Osteoblast (primary cell): ENCODE measurements around the gene PLA2G4B. TPM values are rescaled to one million over a fixed set of nuclear protein-coding genes. Genes with fewer than 3 reads are reported as not detected.
A peak's percentile ranks its signal among the peaks of the same experiment; 100 is the strongest.

Experiments used
- DNase-seq: peaks from one replicate; pipeline ENCODE4 v3.0.0; 2011; ENCODE audit warnings: low spot score, mixed read lengths; ENCODE audit not compliant: insufficient read length; ENCODE audit errors: missing footprints
- H2AFZ ChIP-seq: 2 replicates; pipeline ENCODE4 v1.6.0; 2011; ENCODE audit warnings: mild to moderate bottlenecking, low read length
- H3K27ac ChIP-seq: 2 replicates; pipeline ENCODE4 v1.5.1; 2011; ENCODE audit warnings: mild to moderate bottlenecking, low read depth, low read length, moderate library complexity
- H3K27me3 ChIP-seq: 2 replicates; pipeline ENCODE4 v1.6.0; 2012; ENCODE audit warnings: mild to moderate bottlenecking, control low read depth, inconsistent platforms, low read length, moderate library complexity; ENCODE audit not compliant: insufficient read depth
- H3K36me3 ChIP-seq: 2 replicates; pipeline ENCODE4 v1.5.1; 2011; ENCODE audit warnings: mild to moderate bottlenecking, low read length, control low read depth, moderate library complexity; ENCODE audit not compliant: insufficient read depth
- H3K4me1 ChIP-seq: 2 replicates; pipeline ENCODE4 v1.5.1; 2011; ENCODE audit warnings: mild to moderate bottlenecking, low read length, control low read depth, moderate library complexity; ENCODE audit not compliant: insufficient read depth
- H3K4me2 ChIP-seq: 2 replicates; pipeline ENCODE4 v1.6.0; 2011; ENCODE audit warnings: mild to moderate bottlenecking, low read length; ENCODE audit not compliant: insufficient read depth
- H3K4me3 ChIP-seq: fragments of 200-600 bp; sonication (generic); 3 replicates; pipeline ENCODE4 v1.5.1; 2012; ENCODE audit warnings: mild to moderate bottlenecking, low read length, inconsistent platforms; ENCODE audit not compliant: insufficient read depth
- H3K79me2 ChIP-seq: 2 replicates; pipeline ENCODE4 v1.6.0; 2012; ENCODE audit warnings: mild to moderate bottlenecking, low read length, control low read depth, inconsistent platforms; ENCODE audit not compliant: insufficient read depth
- H3K9me3 ChIP-seq: 2 replicates; pipeline ENCODE4 v1.5.1; 2011; ENCODE audit warnings: low read depth, low read length, control low read depth
- H4K20me1 ChIP-seq: 2 replicates; pipeline ENCODE4 v1.6.0; 2012; ENCODE audit warnings: mild to moderate bottlenecking, low read length, control low read depth; ENCODE audit not compliant: insufficient read depth
- CTCF ChIP-seq: IDR thresholded peaks from 2 replicates; pipeline ENCODE4 v1.5.1; 2011; ENCODE audit warnings: mild to moderate bottlenecking, low read depth, low read length, moderate library complexity; ENCODE audit errors: extremely low read depth
- total RNA-seq: library from RNA; depleted of rRNA; stranded (reverse); fragments of >200 nt; gene quantifications from 2 replicates; pipeline ENCODE4 v1.2.3, GENCODE V29; 2012

PLA2G4B gene
- total RNA-seq, 1 donor: 0.72 TPM

- H3K79me2 ChIP-seq: no peaks in the 10 kb centered on the region
- peak overlapping the region; percentile 70 for H3K4me2 ChIP-seq
- peak overlapping the region; percentile 45 for H3K4me3 ChIP-seq
- H3K9me3 ChIP-seq: no peaks in the 10 kb centered on the region
- DNase-seq: peak; percentile 100
- no peak for TF ChIP-seq CTCF
- peaks cover 11% of the 10 kb centered on the region for H3K36me3 ChIP-seq
- peak overlapping the region; percentile 62 for H2AFZ ChIP-seq
- H3K27me3 ChIP-seq: no peaks in the 10 kb centered on the region
- no peak overlapping the region for H3K27ac ChIP-seq
- H4K20me1 ChIP-seq: no peaks in the 10 kb centered on the region
- H3K4me1 ChIP-seq: peaks cover 13% of the 10 kb centered on the region
Observed at GRCh38 chr15:41894791-41895463, 56.3 kb downstream of the PLA2G4B start.

GRCh38 chr15:41895491-41895890, 56.8 kb downstream of the PLA2G4B start:
- Histone ChIP-seq H4K20me1 (no peaks in the 10 kb centered on the region), H3K4me1 (peaks cover 13% of the 10 kb centered on the region), H2AFZ (no peak overlapping the region), H3K27ac (no peak overlapping the region), H3K79me2 (no peaks in the 10 kb centered on the region), H3K9me3 (no peaks in the 10 kb centered on the region), H3K4me2 (no peak overlapping the region), H3K4me3 (no peak overlapping the region), H3K27me3 (no peaks in the 10 kb centered on the region), H3K36me3 (peaks cover 11% of the 10 kb centered on the region)
- DNase-seq: no peak
- no peak for TF ChIP-seq CTCF

GRCh38 chr15:41895957-41896356, 57.3 kb downstream of the PLA2G4B start:
- no peak overlapping the region for H2AFZ ChIP-seq
- no peaks in the 10 kb centered on the region for H4K20me1 ChIP-seq
- no peak overlapping the region for H3K27ac ChIP-seq
- H3K4me1 ChIP-seq: peaks cover 13% of the 10 kb centered on the region
- peaks cover 11% of the 10 kb centered on the region for H3K36me3 ChIP-seq
- H3K4me3 ChIP-seq: no peak overlapping the region
- no peaks in the 10 kb centered on the region for H3K79me2 ChIP-seq
- H3K4me2 ChIP-seq: no peak overlapping the region
- DNase-seq: no peak
- H3K9me3 ChIP-seq: no peaks in the 10 kb centered on the region
- H3K27me3 ChIP-seq: no peaks in the 10 kb centered on the region
- TF ChIP-seq CTCF: no peak

GRCh38 chr15:41896566-41896965, 57.9 kb downstream of the PLA2G4B start:
- DNase-seq: no peak
- Histone ChIP-seq H3K9me3 (no peaks in the 10 kb centered on the region), H3K4me1 (peaks cover 13% of the 10 kb centered on the region), H3K4me3 (no peak overlapping the region), H3K27me3 (no peaks in the 10 kb centered on the region), H3K4me2 (no peak overlapping the region), H3K36me3 (peaks cover 11% of the 10 kb centered on the region), H3K79me2 (no peaks in the 10 kb centered on the region), H2AFZ (no peak overlapping the region), H3K27ac (no peak overlapping the region), H4K20me1 (no peaks in the 10 kb centered on the region)
- TF ChIP-seq CTCF: no peak
